Measurements from ENCODE around the gene RRBP1.

The RRBP1 gene

DNA sequence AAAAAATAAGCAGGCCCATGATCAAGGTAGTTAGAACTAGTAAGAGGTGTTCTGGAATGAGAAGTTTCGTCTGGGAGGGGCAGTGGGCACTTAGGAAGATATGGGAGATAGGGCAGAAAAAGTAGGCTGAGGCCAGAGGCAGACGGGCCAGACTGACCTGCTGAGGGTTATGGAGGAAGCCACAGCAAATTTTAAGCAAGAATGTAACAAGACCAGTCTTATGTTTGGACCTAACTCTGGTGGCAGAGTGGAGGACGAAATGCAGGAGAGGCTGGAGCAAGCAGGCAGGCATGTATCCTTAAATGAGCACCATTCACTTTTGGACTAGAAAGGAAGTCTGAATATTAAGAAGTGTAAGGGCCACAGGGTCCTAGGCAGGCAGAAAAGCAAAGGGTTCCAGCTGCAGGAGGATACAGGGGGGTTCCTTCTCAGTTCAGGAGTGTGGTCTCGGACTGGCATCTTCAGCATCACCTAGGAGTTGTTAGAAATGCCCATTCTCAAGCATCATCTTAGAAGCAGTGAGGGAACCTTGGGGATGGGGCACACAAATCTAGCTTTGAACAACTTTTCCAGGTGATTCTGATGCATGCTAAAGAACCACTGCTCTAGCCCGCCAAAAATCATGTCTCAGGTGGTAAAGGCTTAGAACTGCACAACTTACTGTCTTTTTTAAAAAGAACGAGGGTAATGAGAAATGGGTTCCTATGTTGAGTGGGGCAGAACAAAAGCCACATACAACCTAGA is 113.8 kb downstream of the RRBP1 start:
- DNase-seq, result no peak

DNA sequence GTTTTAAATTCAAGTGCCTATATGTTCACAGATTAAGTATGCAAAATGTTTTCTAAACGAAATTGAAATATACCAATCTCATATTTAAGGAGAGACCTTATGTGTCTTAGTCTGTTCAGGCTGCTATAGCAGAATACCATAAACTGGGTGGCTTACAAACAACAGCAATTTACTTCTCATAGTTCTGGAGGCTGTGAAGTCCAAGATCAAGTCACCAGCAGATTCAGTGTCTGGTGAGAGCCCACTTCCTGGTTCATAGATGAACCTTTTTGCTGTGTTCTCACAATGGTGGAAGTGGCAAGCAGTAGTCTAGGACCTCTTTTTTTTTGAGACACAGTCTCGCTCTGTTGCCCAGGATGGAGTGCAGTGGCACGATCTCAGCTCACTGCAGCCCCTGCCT is 115.7 kb downstream of the RRBP1 start:
- no peak for DNase-seq

DNA sequence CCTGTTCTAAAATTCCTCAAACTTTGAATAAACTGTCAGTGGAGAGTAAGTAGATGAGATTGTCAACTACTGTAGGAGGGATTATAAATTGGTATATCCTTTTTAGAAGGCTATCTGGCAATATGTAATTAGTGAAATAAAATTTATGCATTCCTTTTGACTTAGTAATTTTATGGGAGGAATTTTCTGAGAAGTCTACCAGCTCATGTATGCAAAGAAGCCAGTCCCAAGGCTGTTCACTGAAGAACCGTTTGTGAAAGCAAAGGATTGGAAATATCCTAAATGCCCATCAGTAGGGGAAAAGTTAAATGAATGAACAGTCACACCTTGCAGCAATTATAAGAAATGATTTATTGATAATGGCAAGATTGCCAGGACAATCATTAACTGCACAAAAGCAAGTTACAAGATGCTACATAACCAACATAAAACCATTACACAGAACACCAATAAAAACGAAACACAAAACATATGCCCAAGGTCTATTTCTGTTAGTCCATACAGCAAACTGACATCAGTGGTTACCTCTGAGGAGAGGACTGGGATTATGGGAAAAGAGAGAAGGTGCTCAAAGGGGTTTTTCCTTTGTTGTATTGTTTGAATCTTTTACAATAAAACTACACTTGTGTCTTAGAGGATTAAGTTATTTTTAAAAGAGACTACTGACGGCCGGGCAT is 116.7 kb downstream of the RRBP1 start:
- no peak for DNase-seq
